GM18508 (cell line): ENCODE measurements around the gene GLYATL1.

Experiments
- ATAC-seq: cut with Tn5 transposase; IDR thresholded peaks from one replicate; pipeline ENCODE4 v1.9.1; 2021; ENCODE audit warnings: moderate number of reproducible peaks; ENCODE audit not compliant: insufficient read depth, unreplicated experiment

GLYATL1 gene

DNA sequence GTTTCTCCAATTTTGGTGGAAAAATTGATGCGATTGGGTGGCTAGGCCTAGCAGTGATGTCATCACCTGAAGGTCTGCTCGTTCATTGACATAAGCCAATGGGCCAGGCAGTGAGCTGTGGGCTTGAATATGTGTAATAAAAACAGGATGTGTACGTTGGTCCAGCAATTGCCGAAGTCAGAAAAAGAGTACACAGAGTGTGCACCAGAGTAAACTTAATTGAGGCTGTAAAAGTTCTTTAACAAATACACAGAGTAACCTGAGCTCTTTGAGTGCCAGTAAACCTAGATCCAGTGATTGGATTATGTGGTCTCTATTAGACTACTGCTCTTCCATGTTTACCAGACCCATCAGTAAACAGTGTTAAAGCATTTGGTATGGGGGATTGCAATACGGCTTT lies 13.0 kb upstream of the GLYATL1 start:
- ATAC-seq: no peak

DNA sequence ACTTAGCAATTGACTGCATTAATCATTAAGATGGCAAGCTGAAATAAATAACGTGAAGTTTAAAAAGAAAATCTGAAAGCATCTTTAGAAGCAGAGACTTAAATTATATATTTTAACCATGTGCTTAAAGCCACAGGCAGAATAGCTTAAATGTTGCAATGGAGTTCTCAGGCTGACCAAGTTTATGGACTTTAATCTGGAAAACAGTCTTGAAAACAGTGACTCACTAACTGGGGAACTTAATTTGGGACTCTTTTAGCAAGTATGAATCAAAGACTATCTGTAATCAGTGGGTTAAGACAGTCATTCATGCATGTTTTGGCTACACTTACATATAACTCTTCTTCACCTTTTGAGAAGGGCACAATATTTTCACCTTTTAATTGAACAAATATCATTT lies 12.6 kb upstream of the GLYATL1 start:
- no peak for ATAC-seq

GRCh38 chr11:58927393-58928106 lies 11.7 kb upstream of the GLYATL1 start:
- no peak for ATAC-seq

GRCh38 chr11:58928107-58928499 lies 11.2 kb upstream of the GLYATL1 start:
- no peak for ATAC-seq

DNA sequence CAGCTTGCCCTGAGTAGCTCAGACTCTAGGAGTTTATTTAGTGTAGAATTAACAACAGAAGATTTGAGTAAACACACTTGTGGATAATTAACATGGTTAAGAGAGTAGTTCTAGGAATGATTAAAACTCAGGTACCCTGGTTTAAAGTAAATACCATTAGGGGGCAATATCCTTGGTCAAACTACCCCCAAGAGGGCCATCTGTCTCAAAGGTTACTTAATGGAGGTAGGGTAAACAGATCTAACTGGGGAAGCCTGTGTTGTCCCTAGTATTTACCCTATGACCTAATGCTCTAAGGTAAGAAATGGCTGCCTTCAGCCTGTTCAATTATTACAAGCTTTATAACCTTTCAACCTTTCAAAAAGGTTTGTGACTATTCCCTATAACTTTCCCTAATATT lies 10.6 kb upstream of the GLYATL1 start:
- ATAC-seq: no peak

GRCh38 chr11:58930926-58931325 lies 8.4 kb upstream of the GLYATL1 start:
- ATAC-seq: no peak

DNA sequence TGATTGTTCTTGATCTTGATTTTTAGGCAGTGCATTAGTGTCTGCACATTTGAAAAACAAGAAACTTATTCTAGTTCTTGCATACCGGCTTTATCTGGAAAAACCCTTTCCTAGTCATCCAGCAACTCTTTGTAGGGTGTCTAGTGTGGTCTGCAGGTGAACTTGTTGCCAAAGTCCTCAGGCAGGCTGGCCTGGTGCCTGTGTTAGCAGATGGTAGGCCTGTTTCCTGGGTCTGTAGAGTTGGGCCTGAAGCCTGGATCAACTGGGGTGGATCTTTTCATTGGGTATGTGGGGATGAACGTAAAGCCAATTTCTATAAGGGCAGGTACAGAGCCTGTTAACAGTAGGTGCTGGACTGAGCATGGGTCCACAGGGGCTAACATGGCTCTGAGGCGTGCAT lies 5.6 kb upstream of the GLYATL1 start:
- ATAC-seq: no peak

DNA sequence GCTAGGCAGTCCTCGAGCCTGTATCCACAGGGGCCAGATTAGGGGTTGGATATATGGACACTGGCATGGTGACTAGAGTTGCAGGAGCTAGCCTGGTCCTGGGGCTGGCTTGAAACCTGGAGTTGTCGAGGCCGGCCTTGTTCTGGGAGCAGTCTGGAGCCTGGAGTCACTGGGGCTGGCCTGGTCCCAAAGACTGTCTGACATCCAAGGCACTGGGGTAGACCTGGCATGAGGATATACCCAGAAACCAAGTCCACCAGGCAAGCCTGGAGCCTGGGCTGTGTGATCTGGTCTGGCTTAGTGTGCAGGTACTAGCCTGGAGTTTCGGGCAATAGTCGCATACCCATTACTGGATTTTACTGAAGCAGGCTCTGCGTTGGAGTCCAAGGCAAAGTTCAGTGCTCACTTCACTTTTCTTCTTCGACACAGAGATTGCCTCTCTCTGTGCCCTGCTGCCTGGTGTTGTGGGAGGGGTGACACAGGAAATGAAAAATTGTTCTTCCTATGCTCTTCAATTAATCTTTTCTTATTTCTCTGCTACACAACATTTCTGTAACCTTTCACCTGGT lies 4.3 kb upstream of the GLYATL1 start:
- ATAC-seq: no peak

DNA sequence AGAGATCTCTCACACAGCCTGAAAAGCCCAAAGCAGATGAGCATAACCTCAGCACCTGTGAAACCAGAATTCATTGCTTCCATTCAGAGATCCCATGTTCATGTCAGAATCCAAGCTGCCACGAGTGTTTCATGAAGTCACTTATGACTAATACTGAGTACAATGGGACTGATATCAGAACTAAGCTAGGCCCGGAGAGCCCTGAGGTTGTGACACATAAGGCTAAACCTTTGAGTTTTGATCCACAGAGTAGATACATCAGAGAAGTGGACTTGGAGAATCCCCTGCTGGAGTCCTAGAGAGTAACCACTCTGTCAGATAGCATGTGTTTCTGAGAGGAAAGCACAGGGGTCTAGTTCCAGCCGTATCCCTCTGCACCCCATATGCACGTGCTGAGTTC lies 890 bp upstream of the GLYATL1 start:
- no peak for ATAC-seq

DNA sequence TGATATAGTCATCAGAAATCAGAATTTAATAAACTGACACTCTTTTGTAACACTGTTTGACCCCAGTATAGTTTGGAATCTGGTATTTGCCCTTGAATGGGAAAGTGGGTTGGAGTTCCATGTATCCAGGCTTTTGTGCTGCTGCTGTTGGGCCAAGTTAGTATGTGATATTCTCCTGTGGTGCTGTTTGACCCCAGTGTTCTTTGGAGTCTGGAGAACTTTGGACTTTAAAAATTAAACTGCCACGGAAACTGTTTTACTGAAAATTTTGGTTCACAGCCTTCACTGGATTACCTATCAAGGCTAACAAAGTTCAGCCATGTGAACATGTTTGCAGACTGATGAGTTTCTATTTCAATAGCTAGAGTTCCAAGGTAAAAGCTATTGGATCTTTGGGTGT lies 740 bp downstream of the GLYATL1 start:
- ATAC-seq: no peak

- no peak for ATAC-seq
Observed at GRCh38 chr11:58941838-58942237, 2.5 kb downstream of the GLYATL1 start.

DNA sequence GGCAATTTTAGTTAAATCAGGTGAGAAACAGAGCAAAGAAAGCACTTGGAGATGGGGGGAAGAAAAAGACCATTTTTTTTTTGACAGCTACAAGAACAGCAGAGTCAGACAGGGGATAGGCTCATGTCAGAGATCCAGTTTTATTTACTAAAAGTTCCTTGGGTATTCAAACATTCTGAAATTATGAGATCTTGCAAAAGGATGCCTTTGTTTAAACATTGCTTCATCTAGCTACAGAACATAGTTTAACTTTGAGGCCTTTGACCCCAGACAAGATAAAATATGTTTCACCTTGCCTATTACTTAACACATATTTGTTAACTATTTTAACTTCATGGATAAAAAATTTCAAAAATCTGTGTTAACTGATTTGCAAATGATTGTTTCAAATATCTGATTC lies 6.4 kb downstream of the GLYATL1 start:
- ATAC-seq: no peak

DNA sequence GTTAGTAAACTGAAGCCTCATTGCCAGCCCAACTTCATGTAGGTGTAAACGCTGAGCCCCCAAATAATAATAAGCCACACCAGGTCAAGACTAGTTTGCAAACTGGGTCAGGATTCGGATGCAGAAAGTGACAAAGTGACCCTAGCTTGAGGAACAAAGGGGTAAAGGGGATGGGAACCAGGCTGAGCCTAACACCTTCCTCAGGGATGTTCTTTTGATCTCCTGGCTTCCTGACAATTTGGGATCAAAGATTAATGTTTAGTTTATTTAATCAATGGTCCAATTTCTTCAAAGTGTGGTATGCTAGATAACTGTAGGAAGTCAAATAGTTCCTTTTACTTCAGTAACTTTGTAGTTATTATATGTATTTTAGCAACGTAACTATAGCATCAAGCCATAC lies 9.9 kb downstream of the GLYATL1 start:
- ATAC-seq: no peak

GRCh38 chr11:58957922-58958321 lies 18.6 kb downstream of the GLYATL1 start:
- ATAC-seq: no peak

DNA sequence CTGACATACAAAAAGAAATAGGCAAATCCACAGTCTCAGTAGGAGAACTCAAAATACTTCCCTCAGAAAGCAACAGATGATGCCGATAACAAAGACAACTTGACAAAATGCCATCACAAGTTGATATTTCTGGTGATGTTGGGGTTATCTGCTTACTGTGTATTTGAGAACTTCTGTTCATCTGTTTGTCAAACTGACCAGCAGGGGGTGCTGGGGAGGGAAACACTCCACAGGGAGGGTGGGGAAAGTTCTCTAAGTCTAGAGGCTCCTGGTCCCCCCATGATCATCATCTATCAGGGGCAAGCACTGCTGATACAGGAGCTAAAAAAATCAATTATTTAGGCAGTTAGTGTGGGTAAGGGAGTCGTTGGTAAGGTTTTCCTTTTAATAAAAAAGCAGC lies 19.2 kb downstream of the GLYATL1 start:
- no peak for ATAC-seq

GRCh38 chr11:58963551-58964104 lies 24.3 kb downstream of the GLYATL1 start:
- no peak for ATAC-seq

GRCh38 chr11:58965246-58965985 lies 26.1 kb downstream of the GLYATL1 start:
- no peak for ATAC-seq

- no peak for ATAC-seq
Observed at GRCh38 chr11:58968251-58968711, 29.0 kb downstream of the GLYATL1 start.

GRCh38 chr11:58977470-58977869 lies 38.2 kb downstream of the GLYATL1 start:
- no peak for ATAC-seq

DNA sequence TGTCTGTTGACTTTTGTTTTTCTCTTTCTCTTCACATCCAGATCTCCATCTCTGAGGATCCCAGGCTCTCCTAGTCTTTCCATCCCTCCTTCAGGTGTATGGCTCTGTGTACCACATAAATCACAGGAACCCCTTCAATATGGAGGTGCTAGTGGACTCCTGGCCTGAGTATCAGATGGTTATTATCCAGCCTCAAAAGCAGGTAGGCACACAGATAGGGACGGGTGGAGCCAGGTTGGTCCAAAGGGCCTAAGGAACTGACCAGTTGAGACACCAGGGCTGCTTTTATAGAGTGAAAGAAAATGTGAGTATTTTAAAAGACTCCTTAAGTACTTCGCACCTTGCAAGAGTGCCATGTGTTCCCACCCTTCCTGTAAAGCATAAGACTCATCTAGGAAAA lies 39.9 kb downstream of the GLYATL1 start:
- no peak for ATAC-seq

- no peak for ATAC-seq
Observed at GRCh38 chr11:58980159-58980843, 41.0 kb downstream of the GLYATL1 start.
